ENCODE data around the gene SCN2B. TPM values are rescaled to one million over a fixed set of nuclear protein-coding genes. Genes with fewer than 3 reads are reported as not detected.
A peak's percentile ranks its signal among the peaks of the same experiment; 100 is the strongest.
"Not testable (repeated sequence)": the region's sequence is repeated elsewhere in the genome, so short reads cannot be mapped to it uniquely, and the experiment has no call there.

SCN2B gene
- total and polyA plus RNA-seq, 12 donors = 2.9 to 26.7 (median 16.1) TPM

DNA sequence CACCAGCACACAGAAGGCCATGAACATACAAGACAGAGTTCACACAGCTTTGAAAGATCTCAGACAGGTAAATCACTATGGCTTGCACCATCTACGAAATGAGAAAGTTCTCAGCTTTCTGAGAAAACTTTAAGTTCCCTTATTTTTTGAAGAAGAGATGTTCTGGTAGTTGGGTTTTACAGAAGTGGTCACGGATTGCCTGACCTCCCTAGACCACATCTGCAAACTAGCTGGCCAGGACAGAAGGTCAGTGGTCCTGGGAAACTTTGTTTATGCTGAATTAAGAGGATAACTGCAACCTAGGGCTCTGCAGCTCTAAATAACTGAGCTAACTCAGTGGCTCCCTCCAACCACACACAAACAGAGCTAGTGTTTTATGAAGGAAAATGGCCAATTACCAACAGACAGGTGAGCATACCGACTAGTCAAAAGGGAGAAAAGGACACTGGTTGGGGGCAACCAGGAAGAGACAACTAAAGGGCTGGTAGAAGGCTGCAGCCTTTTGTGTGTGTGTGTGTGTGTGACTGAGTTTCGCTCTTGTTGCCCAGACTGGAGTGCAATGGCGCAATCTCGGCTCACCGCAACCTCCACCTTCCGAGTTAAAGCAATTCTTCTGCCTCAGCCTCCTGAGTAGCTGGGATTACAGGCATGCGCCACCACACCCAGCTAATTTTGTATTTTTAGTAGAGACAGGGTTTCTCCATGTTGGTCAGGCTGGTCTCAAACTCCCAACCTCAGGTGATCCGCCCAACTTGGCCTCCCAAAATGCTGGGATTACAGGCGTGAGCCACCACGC, 8.5 kb upstream of the SCN2B start:
- intact Hi-C loops (cut with DNase I) = loop anchor here in 1 of 10 donors (5.0 kb wide), 1 partner anchor 38 kb away; no protein-coding TSS in a partner anchor
- no peak overlapping the region for H3K27ac ChIP-seq
- H3K9me3 ChIP-seq = no peaks in the 10 kb centered on the region
- no peak for ATAC-seq
- TF ChIP-seq, protein P1, sequence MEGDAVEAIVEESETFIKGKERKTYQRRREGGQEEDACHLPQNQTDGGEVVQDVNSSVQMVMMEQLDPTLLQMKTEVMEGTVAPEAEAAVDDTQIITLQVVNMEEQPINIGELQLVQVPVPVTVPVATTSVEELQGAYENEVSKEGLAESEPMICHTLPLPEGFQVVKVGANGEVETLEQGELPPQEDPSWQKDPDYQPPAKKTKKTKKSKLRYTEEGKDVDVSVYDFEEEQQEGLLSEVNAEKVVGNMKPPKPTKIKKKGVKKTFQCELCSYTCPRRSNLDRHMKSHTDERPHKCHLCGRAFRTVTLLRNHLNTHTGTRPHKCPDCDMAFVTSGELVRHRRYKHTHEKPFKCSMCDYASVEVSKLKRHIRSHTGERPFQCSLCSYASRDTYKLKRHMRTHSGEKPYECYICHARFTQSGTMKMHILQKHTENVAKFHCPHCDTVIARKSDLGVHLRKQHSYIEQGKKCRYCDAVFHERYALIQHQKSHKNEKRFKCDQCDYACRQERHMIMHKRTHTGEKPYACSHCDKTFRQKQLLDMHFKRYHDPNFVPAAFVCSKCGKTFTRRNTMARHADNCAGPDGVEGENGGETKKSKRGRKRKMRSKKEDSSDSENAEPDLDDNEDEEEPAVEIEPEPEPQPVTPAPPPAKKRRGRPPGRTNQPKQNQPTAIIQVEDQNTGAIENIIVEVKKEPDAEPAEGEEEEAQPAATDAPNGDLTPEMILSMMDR (IDR thresholded peaks at IDR 0.05) = no peak
- H3K27me3 ChIP-seq = peaks cover 0 to 19% (median 4%) of the 10 kb centered on the region in 7 donors
- 89 to 91% methylated on average over 12 of the region's 12 CpGs for WGBS, 2 donors
- peaks cover 0 to 49% (median 9%) of the 10 kb centered on the region in 9 donors for H3K4me1 ChIP-seq
- no peak overlapping the region for H3K4me3 ChIP-seq
- no peaks in the 10 kb centered on the region for H3K36me3 ChIP-seq
- DNase-seq = no peak

DNA sequence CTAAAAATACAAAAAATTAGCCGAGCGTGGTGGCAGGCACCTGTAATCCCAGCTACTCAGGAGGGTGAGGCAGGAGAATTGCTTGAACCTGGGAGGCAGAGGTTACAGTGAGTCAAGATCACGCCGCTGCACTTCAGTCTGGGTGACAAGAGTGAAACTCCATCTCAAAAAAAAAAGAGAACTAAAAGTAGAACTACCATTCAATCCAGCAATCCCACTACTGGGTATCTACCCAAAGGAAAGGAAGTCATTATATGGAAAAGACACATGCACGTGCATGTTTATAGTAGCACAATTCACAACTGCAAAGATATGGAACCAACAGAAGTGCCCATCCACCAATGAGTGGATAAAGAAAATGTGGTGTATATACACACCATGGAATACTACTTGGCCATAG, 7.3 kb upstream of the SCN2B start:
- not testable (repeated sequence) for H3K36me3 ChIP-seq, H3K4me3 ChIP-seq, H3K27ac ChIP-seq, H3K9me3 ChIP-seq, ATAC-seq, DNase-seq
- peaks cover 0 to 52% (median 13%) of the 10 kb centered on the region in 9 donors for H3K4me1 ChIP-seq
- 90 to 93% methylated on average over 5 of the region's 5 CpGs for WGBS, 2 donors
- intact Hi-C loops (cut with DNase I) = loop anchor here in 1 of 10 donors (5.0 kb wide), 1 partner anchor 36 kb away; no protein-coding TSS in a partner anchor
- H3K27me3 ChIP-seq = peaks cover 0 to 18% (median 0%) of the 10 kb centered on the region in 7 donors

DNA sequence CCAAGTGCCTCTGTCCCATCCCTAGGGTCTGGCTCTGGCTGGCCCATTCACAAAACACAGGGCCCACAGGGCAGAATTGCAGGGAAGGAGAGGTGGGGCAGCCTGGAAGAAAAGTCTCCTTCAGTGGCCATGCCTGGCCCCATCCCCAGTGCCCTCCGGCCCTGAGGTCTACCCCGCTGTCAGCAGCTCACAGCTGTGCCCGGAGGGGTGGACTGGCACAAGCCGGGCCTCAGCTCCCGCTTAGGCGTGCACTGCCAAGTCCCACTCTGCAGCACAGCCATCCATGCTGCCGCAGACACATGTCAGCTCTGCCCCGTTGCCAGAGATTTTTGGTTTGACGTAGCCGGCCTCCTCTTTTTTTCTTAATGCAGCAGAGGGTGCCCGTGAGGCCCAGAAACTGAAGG, 3.9 kb upstream of the SCN2B start:
- Histone ChIP-seq H3K4me1 (peaks cover 0 to 36% (median 13%) of the 10 kb centered on the region in 9 donors), H3K4me3 (peak overlapping the region in 2 of 10 donors; percentile 13 to 25), H3K27me3 (peaks cover 0 to 8% (median 0%) of the 10 kb centered on the region in 7 donors), H3K36me3 (no peaks in the 10 kb centered on the region), H3K9me3 (no peaks in the 10 kb centered on the region), H3K27ac (peak overlapping the region; percentile 26 to 86 (median 61))
- ATAC-seq = peak; percentile 90 to 98 (median 94)
- intact Hi-C loops (cut with DNase I) = loop anchor here in 1 of 10 donors (5.0 kb wide), 1 partner anchor 33 kb away; no protein-coding TSS in a partner anchor
- DNase-seq = peak; percentile 83 to 86
- TF ChIP-seq, protein P1 (IDR thresholded peaks at IDR 0.05) = peak in 2 of 9 donors; percentile 32 to 36
- 6 to 16% methylated on average over 11 of the region's 11 CpGs for WGBS, 2 donors

DNA sequence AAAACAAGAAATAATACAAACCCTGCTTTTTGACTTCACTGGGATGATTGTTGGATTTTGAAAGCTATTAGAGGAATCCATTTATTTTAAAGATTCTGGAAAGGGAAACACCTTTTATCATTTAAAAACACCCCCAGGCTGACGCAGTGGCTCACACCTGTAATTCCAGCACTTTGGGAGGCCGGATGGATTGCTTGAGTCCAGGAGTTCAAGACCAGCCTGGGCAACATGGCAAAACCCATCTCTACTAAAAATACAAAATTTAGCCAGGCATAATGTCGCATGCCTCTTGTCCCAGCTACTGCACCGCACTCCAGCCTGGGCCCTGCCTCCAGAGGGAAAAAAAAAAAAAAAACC, 317 bp upstream of the SCN2B start:
- Histone ChIP-seq H3K27me3 (peaks cover 0 to 8% (median 0%) of the 10 kb centered on the region in 7 donors), H3K9me3 (no peaks in the 10 kb centered on the region), H3K36me3 (no peaks in the 10 kb centered on the region), H3K4me3 (peak overlapping the region in 3 of 10 donors; percentile 40 to 59 (median 54)), H3K27ac (peak overlapping the region in 2 of 10 donors; percentile 13 to 89), H3K4me1 (peaks cover 3 to 37% (median 18%) of the 10 kb centered on the region in 9 donors)
- intact Hi-C loops (cut with DNase I) = loop anchor here in 1 of 10 donors (2.0 kb wide), 1 partner anchor 18 kb away; no protein-coding TSS in a partner anchor
- ATAC-seq = no peak
- TF ChIP-seq, protein P1 (IDR thresholded peaks at IDR 0.05) = no peak
- 77% methylated on average over 4 of the region's 4 CpGs for WGBS, 2 donors
- DNase-seq = no peak
